Epithelial cell of proximal tubule (primary cell): ENCODE measurements around the gene MLLT1. TPM values are rescaled to one million over a fixed set of nuclear protein-coding genes. Genes with fewer than 3 reads are reported as not detected.

Source experiments
- DNase-seq: peaks from one replicate; pipeline ENCODE4 v3.0.0-alpha.2; 2011; ENCODE audit warnings: low read depth
- H3K4me3 ChIP-seq: 2 replicates; pipeline ENCODE4 v1.5.1; 2011; ENCODE audit warnings: low read depth, mild to moderate bottlenecking, low read length
- CTCF ChIP-seq: conservative IDR thresholded peaks from 2 replicates; pipeline ENCODE4 v1.5.1; 2012; ENCODE audit warnings: low read depth, mild to moderate bottlenecking, low read length
- total RNA-seq: library from RNA; depleted of rRNA; stranded (reverse); fragments of >200 nt; gene quantifications from 2 replicates; pipeline ENCODE4 v1.2.3, GENCODE V29; 2015

MLLT1 gene
- total RNA-seq, 1 donor from 2014 or later: 15.2 TPM

- H3K4me3 ChIP-seq: no peak overlapping the region
- no peak for DNase-seq
- TF ChIP-seq CTCF: no peak
Measured at GRCh38 chr19:6209233-6209632, 70.5 kb downstream of the MLLT1 start.

GRCh38 chr19:6204866-6205723, 74.7 kb downstream of the MLLT1 start:
- no peak overlapping the region for H3K4me3 ChIP-seq
- TF ChIP-seq CTCF: no peak
- no peak for DNase-seq

GRCh38 chr19:6204212-6204611, 75.6 kb downstream of the MLLT1 start:
- no peak overlapping the region for H3K4me3 ChIP-seq
- peak; percentile 9 for DNase-seq
- TF ChIP-seq CTCF: no peak

GRCh38 chr19:6199240-6199994, 80.4 kb downstream of the MLLT1 start:
- peak; percentile 70 for DNase-seq
- peak; percentile 23 for TF ChIP-seq CTCF
- H3K4me3 ChIP-seq: peak overlapping the region; percentile 96

- no peak for DNase-seq
- TF ChIP-seq CTCF: no peak
Measured at GRCh38 chr19:6198896-6199239, 80.9 kb downstream of the MLLT1 start.

GRCh38 chr19:6196361-6196760, 83.4 kb downstream of the MLLT1 start:
- TF ChIP-seq CTCF: no peak
- DNase-seq: no peak
- H3K4me3 ChIP-seq: no peak overlapping the region

More at GRCh38 chr19:6198896-6199239, 80.9 kb downstream of the MLLT1 start:
- H3K4me3 ChIP-seq: peak overlapping the region; percentile 96
